ENCODE data around the gene MDM4.
A peak's percentile ranks its signal among the peaks of the same experiment; 100 is the strongest.

Gene MDM4

GRCh38 chr1:204516180-204516879, at the start of gene MDM4:
TSS of gene MDM4 (plus strand) at chr1:204516406. CDS start at chr1:204525519, 9,113 bp downstream.
- Histone ChIP-seq H3K4me3 (ENCODE audit: low read depth, low read length) (peak within 1 kb of the TSS; percentile 88), H3K4me1 (ENCODE audit: control insufficient read depth, insufficient read depth, low read length) (peaks cover 3% of the 10 kb centered on the region; the same call in 1 of the 2 replicates), H3K36me3 (ENCODE audit: control insufficient read depth, insufficient read depth, low read length) (peaks cover 19% of the 10 kb centered on the region), H3K27ac (ENCODE audit: low read depth, low read length) (peak within 1 kb of the TSS; percentile 98), H3K9ac (ENCODE audit: low read length) (peak within 1 kb of the TSS; percentile 95), H3K27me3 (ENCODE audit: control insufficient read depth, insufficient read depth, low read length) (no peaks in the 10 kb centered on the region), H3K9me3 (ENCODE audit: control insufficient read depth, insufficient read depth, low read depth, low read length) (peaks cover under 1% of the 10 kb centered on the region; the same call in 1 of the 2 replicates)

- Histone ChIP-seq H3K27me3 (ENCODE audit: control insufficient read depth, insufficient read depth, low read length) (no peaks in the 10 kb centered on the region), H3K9ac (ENCODE audit: low read length) (no peak overlapping the region), H3K27ac (ENCODE audit: low read depth, low read length) (no peak overlapping the region), H3K9me3 (ENCODE audit: control insufficient read depth, insufficient read depth, low read depth, low read length) (no peaks in the 10 kb centered on the region), H3K36me3 (ENCODE audit: control insufficient read depth, insufficient read depth, low read length) (peaks cover 24% of the 10 kb centered on the region), H3K4me3 (ENCODE audit: low read depth, low read length) (no peak overlapping the region), H3K4me1 (ENCODE audit: control insufficient read depth, insufficient read depth, low read length) (peaks cover 12% of the 10 kb centered on the region; the same call in 1 of the 2 replicates)
Observed at GRCh38 chr1:204466416-204467405, 49.5 kb upstream of the MDM4 start.

GRCh38 chr1:204468206-204468605, 48.0 kb upstream of the MDM4 start:
- H3K4me3 ChIP-seq (ENCODE audit: low read depth, low read length): no peak overlapping the region
- H3K36me3 ChIP-seq (ENCODE audit: control insufficient read depth, insufficient read depth, low read length): peaks cover 17% of the 10 kb centered on the region
- no peak overlapping the region for H3K9ac ChIP-seq (ENCODE audit: low read length)
- H3K4me1 ChIP-seq (ENCODE audit: control insufficient read depth, insufficient read depth, low read length): peaks cover 12% of the 10 kb centered on the region; the same call in 1 of the 2 replicates
- no peaks in the 10 kb centered on the region for H3K27me3 ChIP-seq (ENCODE audit: control insufficient read depth, insufficient read depth, low read length)
- no peaks in the 10 kb centered on the region for H3K9me3 ChIP-seq (ENCODE audit: control insufficient read depth, insufficient read depth, low read depth, low read length)
- no peak overlapping the region for H3K27ac ChIP-seq (ENCODE audit: low read depth, low read length)

- Histone ChIP-seq H3K9me3 (ENCODE audit: control insufficient read depth, insufficient read depth, low read depth, low read length) (no peaks in the 10 kb centered on the region), H3K4me3 (ENCODE audit: low read depth, low read length) (no peak overlapping the region), H3K36me3 (ENCODE audit: control insufficient read depth, insufficient read depth, low read length) (peaks cover 16% of the 10 kb centered on the region), H3K27me3 (ENCODE audit: control insufficient read depth, insufficient read depth, low read length) (no peaks in the 10 kb centered on the region), H3K9ac (ENCODE audit: low read length) (no peak overlapping the region), H3K27ac (ENCODE audit: low read depth, low read length) (no peak overlapping the region), H3K4me1 (ENCODE audit: control insufficient read depth, insufficient read depth, low read length) (peaks cover 18% of the 10 kb centered on the region)
Observed at GRCh38 chr1:204468766-204469302, 47.4 kb upstream of the MDM4 start.

- H3K9me3 ChIP-seq (ENCODE audit: control insufficient read depth, insufficient read depth, low read depth, low read length): no peaks in the 10 kb centered on the region
- peaks cover 11% of the 10 kb centered on the region for H3K36me3 ChIP-seq (ENCODE audit: control insufficient read depth, insufficient read depth, low read length)
- H3K4me1 ChIP-seq (ENCODE audit: control insufficient read depth, insufficient read depth, low read length): peaks cover 18% of the 10 kb centered on the region
- no peak overlapping the region for H3K4me3 ChIP-seq (ENCODE audit: low read depth, low read length)
- no peak overlapping the region for H3K27ac ChIP-seq (ENCODE audit: low read depth, low read length)
- no peak overlapping the region for H3K9ac ChIP-seq (ENCODE audit: low read length)
- no peaks in the 10 kb centered on the region for H3K27me3 ChIP-seq (ENCODE audit: control insufficient read depth, insufficient read depth, low read length)
Observed at GRCh38 chr1:204469304-204469703, 46.9 kb upstream of the MDM4 start.

- Histone ChIP-seq H3K4me1 (ENCODE audit: control insufficient read depth, insufficient read depth, low read length) (peaks cover 12% of the 10 kb centered on the region), H3K36me3 (ENCODE audit: control insufficient read depth, insufficient read depth, low read length) (peaks cover 11% of the 10 kb centered on the region), H3K9ac (ENCODE audit: low read length) (no peak overlapping the region), H3K27me3 (ENCODE audit: control insufficient read depth, insufficient read depth, low read length) (no peaks in the 10 kb centered on the region), H3K9me3 (ENCODE audit: control insufficient read depth, insufficient read depth, low read depth, low read length) (no peaks in the 10 kb centered on the region), H3K27ac (ENCODE audit: low read depth, low read length) (no peak overlapping the region), H3K4me3 (ENCODE audit: low read depth, low read length) (no peak overlapping the region)
Observed at GRCh38 chr1:204471687-204472086, 44.5 kb upstream of the MDM4 start.

GRCh38 chr1:204472660-204473059, 43.5 kb upstream of the MDM4 start:
- H3K27ac ChIP-seq (ENCODE audit: low read depth, low read length): no peak overlapping the region
- H3K4me1 ChIP-seq (ENCODE audit: control insufficient read depth, insufficient read depth, low read length): peaks cover 14% of the 10 kb centered on the region
- H3K4me3 ChIP-seq (ENCODE audit: low read depth, low read length): no peak overlapping the region
- no peaks in the 10 kb centered on the region for H3K27me3 ChIP-seq (ENCODE audit: control insufficient read depth, insufficient read depth, low read length)
- no peaks in the 10 kb centered on the region for H3K9me3 ChIP-seq (ENCODE audit: control insufficient read depth, insufficient read depth, low read depth, low read length)
- no peak overlapping the region for H3K9ac ChIP-seq (ENCODE audit: low read length)
- H3K36me3 ChIP-seq (ENCODE audit: control insufficient read depth, insufficient read depth, low read length): peaks cover 11% of the 10 kb centered on the region

- H3K36me3 ChIP-seq (ENCODE audit: control insufficient read depth, insufficient read depth, low read length): peaks cover 11% of the 10 kb centered on the region
- H3K4me3 ChIP-seq (ENCODE audit: low read depth, low read length): no peak overlapping the region; the same call in 1 of the 2 replicates
- peaks cover 22% of the 10 kb centered on the region for H3K4me1 ChIP-seq (ENCODE audit: control insufficient read depth, insufficient read depth, low read length)
- no peak overlapping the region for H3K9ac ChIP-seq (ENCODE audit: low read length)
- H3K27ac ChIP-seq (ENCODE audit: low read depth, low read length): no peak overlapping the region
- no peaks in the 10 kb centered on the region for H3K9me3 ChIP-seq (ENCODE audit: control insufficient read depth, insufficient read depth, low read depth, low read length)
- H3K27me3 ChIP-seq (ENCODE audit: control insufficient read depth, insufficient read depth, low read length): no peaks in the 10 kb centered on the region
Observed at GRCh38 chr1:204473400-204473965, 42.7 kb upstream of the MDM4 start.

GRCh38 chr1:204475656-204476432, 40.4 kb upstream of the MDM4 start:
- H3K27me3 ChIP-seq (ENCODE audit: control insufficient read depth, insufficient read depth, low read length): no peaks in the 10 kb centered on the region
- no peak overlapping the region for H3K4me3 ChIP-seq (ENCODE audit: low read depth, low read length)
- H3K4me1 ChIP-seq (ENCODE audit: control insufficient read depth, insufficient read depth, low read length): peaks cover 30% of the 10 kb centered on the region
- H3K36me3 ChIP-seq (ENCODE audit: control insufficient read depth, insufficient read depth, low read length): no peaks in the 10 kb centered on the region
- no peaks in the 10 kb centered on the region for H3K9me3 ChIP-seq (ENCODE audit: control insufficient read depth, insufficient read depth, low read depth, low read length)
- H3K27ac ChIP-seq (ENCODE audit: low read depth, low read length): no peak overlapping the region
- H3K9ac ChIP-seq (ENCODE audit: low read length): no peak overlapping the region

- H3K4me1 ChIP-seq (ENCODE audit: control insufficient read depth, insufficient read depth, low read length): peaks cover 31% of the 10 kb centered on the region
- H3K36me3 ChIP-seq (ENCODE audit: control insufficient read depth, insufficient read depth, low read length): no peaks in the 10 kb centered on the region
- H3K27me3 ChIP-seq (ENCODE audit: control insufficient read depth, insufficient read depth, low read length): no peaks in the 10 kb centered on the region
- H3K4me3 ChIP-seq (ENCODE audit: low read depth, low read length): no peak overlapping the region
- H3K27ac ChIP-seq (ENCODE audit: low read depth, low read length): no peak overlapping the region
- no peak overlapping the region for H3K9ac ChIP-seq (ENCODE audit: low read length)
- no peaks in the 10 kb centered on the region for H3K9me3 ChIP-seq (ENCODE audit: control insufficient read depth, insufficient read depth, low read depth, low read length)
Observed at GRCh38 chr1:204476563-204476962, 39.6 kb upstream of the MDM4 start.

Data from HUES6 (cell line).